AG04449 (cell line): ENCODE data around the gene FAM9C.

Experiments used
- CTCF ChIA-PET: fragments of 350-600 bp; formaldehyde crosslinking; extraction: SDS; loops from one replicate; lab custom pipeline; 2021; ENCODE audit warnings: antibody characterized with exemption; lab: Yijun Ruan, JAX
- POLR2A ChIA-PET: fragments of 400-600, 350-600 bp; formaldehyde crosslinking; extraction: SDS; loops from one replicate; lab custom pipeline; 2020; ENCODE audit warnings: antibody characterized with exemption, inconsistent platforms; lab: Yijun Ruan, JAX
- DNase-seq: peaks from one replicate; pipeline ENCODE4 v3.0.0-alpha.2; 2010; ENCODE audit warnings: low read depth, low spot score
- H3K4me3 ChIP-seq: 2 replicates; pipeline ENCODE4 v1.5.1; 2011; ENCODE audit warnings: low read depth, mild to moderate bottlenecking, control low read depth, low read length
- TF ChIP-seq, protein P1 (sequence below): IDR thresholded peaks from one replicate; pipeline ENCODE4 v1.5.1; 2011; ENCODE audit warnings: mild to moderate bottlenecking, moderate library complexity, low read length, control low read depth, inconsistent platforms; ENCODE audit not compliant: insufficient read depth; ENCODE audit errors: missing control alignments

The FAM9C gene

DNA sequence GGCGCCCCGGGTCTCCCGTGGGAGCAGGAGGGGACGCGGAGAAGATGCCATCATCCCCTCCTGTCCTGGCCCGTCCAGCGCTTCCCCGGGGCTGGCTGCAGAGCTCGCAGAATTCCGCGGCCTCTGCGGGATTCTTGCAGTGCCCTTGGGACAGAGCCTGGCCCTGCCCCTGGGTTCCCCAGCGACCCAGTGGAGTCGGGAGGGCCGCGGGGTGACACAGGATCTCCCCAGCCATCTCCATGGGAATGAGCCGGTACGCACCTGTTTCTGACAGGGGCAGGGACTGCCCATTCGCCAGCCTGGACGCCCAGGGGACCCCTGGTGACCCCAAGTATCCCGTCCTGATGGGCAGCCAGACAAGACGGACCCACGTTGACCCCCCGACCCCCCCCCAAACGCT is 482 bp downstream of the FAM9C start:
- ChIA-PET POLR2A (no interaction called here), CTCF (no interaction called here)
- TF ChIP-seq, protein P1, sequence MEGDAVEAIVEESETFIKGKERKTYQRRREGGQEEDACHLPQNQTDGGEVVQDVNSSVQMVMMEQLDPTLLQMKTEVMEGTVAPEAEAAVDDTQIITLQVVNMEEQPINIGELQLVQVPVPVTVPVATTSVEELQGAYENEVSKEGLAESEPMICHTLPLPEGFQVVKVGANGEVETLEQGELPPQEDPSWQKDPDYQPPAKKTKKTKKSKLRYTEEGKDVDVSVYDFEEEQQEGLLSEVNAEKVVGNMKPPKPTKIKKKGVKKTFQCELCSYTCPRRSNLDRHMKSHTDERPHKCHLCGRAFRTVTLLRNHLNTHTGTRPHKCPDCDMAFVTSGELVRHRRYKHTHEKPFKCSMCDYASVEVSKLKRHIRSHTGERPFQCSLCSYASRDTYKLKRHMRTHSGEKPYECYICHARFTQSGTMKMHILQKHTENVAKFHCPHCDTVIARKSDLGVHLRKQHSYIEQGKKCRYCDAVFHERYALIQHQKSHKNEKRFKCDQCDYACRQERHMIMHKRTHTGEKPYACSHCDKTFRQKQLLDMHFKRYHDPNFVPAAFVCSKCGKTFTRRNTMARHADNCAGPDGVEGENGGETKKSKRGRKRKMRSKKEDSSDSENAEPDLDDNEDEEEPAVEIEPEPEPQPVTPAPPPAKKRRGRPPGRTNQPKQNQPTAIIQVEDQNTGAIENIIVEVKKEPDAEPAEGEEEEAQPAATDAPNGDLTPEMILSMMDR, result no peak
- no peak overlapping the region for H3K4me3 ChIP-seq
- DNase-seq, result no peak

DNA sequence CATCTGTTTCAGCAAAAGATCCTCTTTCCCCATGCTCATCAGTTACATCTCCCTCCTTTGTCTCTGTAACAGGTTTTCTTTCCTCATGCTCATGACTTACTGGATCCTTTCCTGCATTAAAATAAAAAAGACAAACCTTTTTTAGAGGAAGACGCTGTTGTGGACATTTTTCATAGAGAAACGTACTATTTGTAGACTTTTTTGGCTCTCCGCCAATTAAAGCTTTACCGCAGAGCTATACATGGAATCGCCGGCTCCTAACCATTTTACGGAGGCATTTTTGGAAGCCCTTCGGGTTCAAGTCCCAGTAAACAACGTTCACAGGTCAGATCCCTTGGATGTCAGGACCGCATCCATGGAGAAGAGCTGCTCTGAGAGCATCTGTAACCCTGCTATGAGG is 1.3 kb downstream of the FAM9C start:
- DNase-seq, result no peak
- CTCF ChIA-PET, result no interaction called here
- no peak overlapping the region for H3K4me3 ChIP-seq
- TF ChIP-seq, protein P1, result no peak
- POLR2A ChIA-PET, result no interaction called here

DNA sequence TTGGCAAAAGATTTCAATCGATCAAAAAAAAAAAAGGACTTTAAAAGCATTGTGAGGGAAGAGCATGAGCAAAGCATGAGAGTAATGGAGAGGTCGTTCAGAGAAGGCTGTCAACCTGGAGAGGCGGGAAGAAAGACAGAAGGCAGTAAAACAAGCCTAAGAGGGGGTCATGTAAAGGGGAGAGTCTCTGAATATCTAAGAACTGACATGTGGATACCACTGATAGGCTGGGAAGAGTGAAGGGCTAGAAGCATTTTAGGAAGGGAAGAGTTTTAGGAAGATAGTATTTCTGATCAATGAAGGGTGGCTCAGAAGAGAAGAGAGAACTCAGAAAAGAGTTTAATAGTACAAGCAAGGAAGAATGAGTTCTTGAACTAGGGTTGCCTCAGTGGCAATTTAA is 7.5 kb downstream of the FAM9C start:
- no peak overlapping the region for H3K4me3 ChIP-seq
- no peak for DNase-seq
- TF ChIP-seq, protein P1, result no peak
- ChIA-PET POLR2A (no interaction called here), CTCF (no interaction called here)

DNA sequence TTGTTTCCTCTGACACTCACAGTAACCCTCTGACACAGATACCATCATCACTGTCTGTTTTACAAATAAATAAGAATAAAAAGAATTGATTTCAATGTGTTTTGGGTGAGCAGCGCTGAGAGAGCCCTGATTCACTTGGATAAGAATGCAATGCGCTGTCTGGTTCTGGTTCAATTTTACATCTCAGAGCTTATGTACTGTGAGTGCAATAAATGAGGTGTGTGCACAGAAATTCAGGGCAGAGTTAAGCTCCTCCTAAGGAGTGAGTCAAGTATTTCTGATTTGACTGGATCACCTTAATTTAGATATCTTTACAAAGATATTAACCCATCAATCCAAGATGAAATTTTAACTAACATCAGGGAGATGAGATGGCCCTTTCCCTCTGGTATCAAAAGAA is 11.2 kb downstream of the FAM9C start:
- POLR2A ChIA-PET, result no interaction called here
- DNase-seq, result no peak
- no peak overlapping the region for H3K4me3 ChIP-seq
- TF ChIP-seq, protein P1, result no peak
- CTCF ChIA-PET, result no interaction called here

DNA sequence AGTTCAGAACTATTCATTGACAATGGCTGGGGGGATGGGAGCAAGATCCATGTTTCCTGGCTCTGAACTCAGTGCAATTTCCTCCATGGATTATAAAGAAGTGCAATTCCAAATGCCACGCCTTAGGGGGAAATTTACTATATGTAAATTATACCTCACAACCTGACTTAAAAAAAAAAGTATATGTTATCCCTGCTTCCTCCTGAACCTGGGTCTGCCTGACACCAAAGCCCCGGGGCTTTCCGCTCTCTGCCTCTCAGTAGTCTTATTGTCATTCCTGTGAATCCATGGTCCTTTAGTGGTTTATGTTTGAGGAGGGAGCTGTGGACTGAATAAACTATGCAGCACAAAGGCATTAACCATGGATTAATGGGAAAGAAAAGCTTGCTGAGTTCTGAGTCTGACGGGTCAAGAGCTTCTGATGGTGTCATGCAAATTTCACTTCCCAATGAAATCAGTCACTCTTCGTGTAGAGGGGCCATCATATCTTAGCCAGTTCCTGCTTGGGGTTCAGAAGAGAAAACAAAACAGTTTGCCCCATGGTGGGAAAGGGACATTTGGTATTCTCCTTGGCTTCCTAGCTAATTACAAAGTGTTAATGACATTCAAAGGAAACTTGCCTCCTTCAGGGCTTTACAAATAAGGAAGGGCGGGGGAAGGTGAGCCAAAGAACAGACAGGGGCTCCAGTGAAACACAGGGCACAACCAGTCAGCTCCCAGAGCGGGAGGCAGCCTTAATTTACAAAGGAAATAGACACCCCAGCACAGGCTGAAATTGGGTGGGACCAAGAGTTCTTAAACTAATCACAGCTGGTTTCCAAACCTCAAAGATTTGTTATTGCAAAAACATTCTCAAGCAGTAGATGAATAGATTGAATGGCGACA is 14.3 kb downstream of the FAM9C start:
- DNase-seq, result no peak
- TF ChIP-seq, protein P1, result no peak
- CTCF ChIA-PET, result interaction anchor here (1.5 kb wide), 1 partner anchor 84 kb away, joined by 8 read pairs; no protein-coding TSS in a partner anchor
- H3K4me3 ChIP-seq, result no peak overlapping the region
- POLR2A ChIA-PET, result no interaction called here

DNA sequence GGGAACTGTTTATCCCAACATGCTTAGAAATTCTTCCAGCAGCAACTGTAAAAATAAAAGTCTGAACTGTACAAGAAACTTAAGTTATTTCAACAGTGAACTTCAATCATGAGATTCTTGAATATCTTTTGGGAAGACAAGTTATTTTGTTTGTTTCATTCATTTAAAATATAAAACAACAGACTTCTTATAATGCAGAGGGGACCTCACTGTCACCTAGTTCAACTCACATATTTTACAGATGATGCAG is 14.9 kb downstream of the FAM9C start:
- POLR2A ChIA-PET, result no interaction called here
- CTCF ChIA-PET, result interaction anchor here (1.5 kb wide), 1 partner anchor 83 kb away, joined by 8 read pairs; no protein-coding TSS in a partner anchor
- TF ChIP-seq, protein P1, result no peak
- DNase-seq, result no peak
- H3K4me3 ChIP-seq, result no peak overlapping the region
